GM15510 (cell line): ENCODE results near the gene HCAR2.
"Not testable (repeated sequence)": the region's sequence is repeated elsewhere in the genome, so short reads cannot be mapped to it uniquely, and the experiment has no call there.

Source experiments
- POLR2A ChIP-seq: IDR thresholded peaks from 3 replicates; pipeline ENCODE4 v1.6.1; 2011; ENCODE audit warnings: borderline replicate concordance; ENCODE audit not compliant: insufficient read length; ENCODE audit errors: extremely low read depth

Gene HCAR2

GRCh38 chr12:122702890-122703611 is at the start of gene HCAR2:
Gene HCAR2, minus strand, starts transcription at chr12:122703357. Its CDS starts 74 bp downstream, at chr12:122703283.
- not testable (repeated sequence) for TF ChIP-seq POLR2A

- TF ChIP-seq POLR2A, result peak; percentile 93
Observed at GRCh38 chr12:122752464-122753318, 49.5 kb upstream of the HCAR2 start, which contains the start of gene DENR. Gene DENR, plus strand, starts transcription at chr12:122752824. Its CDS starts 878 bp downstream, at chr12:122753702.

- no peak for TF ChIP-seq POLR2A
Observed at GRCh38 chr12:122749569-122750332, 46.6 kb upstream of the HCAR2 start.

- no peak for TF ChIP-seq POLR2A
Observed at GRCh38 chr12:122747224-122748135, 44.3 kb upstream of the HCAR2 start.

GRCh38 chr12:122743895-122744525 is 40.9 kb upstream of the HCAR2 start:
- no peak for TF ChIP-seq POLR2A

GRCh38 chr12:122740351-122740750 is 37.2 kb upstream of the HCAR2 start:
- TF ChIP-seq POLR2A, result no peak

- no peak for TF ChIP-seq POLR2A
Observed at GRCh38 chr12:122738571-122738970, 35.4 kb upstream of the HCAR2 start.

- TF ChIP-seq POLR2A, result no peak
Observed at GRCh38 chr12:122732611-122733010, 29.5 kb upstream of the HCAR2 start.

GRCh38 chr12:122732170-122732569 is 29.0 kb upstream of the HCAR2 start:
- no peak for TF ChIP-seq POLR2A

GRCh38 chr12:122730215-122731014 is 27.3 kb upstream of the HCAR2 start, which contains the start of gene HCAR1:
Gene HCAR1, minus strand, starts transcription at chr12:122730844. Its CDS starts 505 bp downstream, at chr12:122730339.
- TF ChIP-seq POLR2A, result no peak

GRCh38 chr12:122729583-122730214 is 26.5 kb upstream of the HCAR2 start:
- TF ChIP-seq POLR2A, result no peak

- TF ChIP-seq POLR2A, result no peak
Observed at GRCh38 chr12:122726080-122726558, 23.0 kb upstream of the HCAR2 start.
